ENCODE results near the gene CAMK4.

Gene CAMK4

GRCh38 chr5:111507276-111507675, 283.1 kb downstream of the CAMK4 start:
- DNase-seq, result no peak

- DNase-seq, result no peak
These were observed 284.9 kb downstream of the CAMK4 start for GRCh38 chr5:111509119-111509518.

- DNase-seq, result no peak
These were observed 287.1 kb downstream of the CAMK4 start for GRCh38 chr5:111511174-111511830.

GRCh38 chr5:111511831-111512374, 287.7 kb downstream of the CAMK4 start:
- DNase-seq, result no peak

GRCh38 chr5:111512375-111513130, 288.4 kb downstream of the CAMK4 start, which contains the start of gene STARD4:
Gene STARD4 (minus strand): TSS chr5:111512535. CDS start chr5:111507433, 5,102 bp downstream.
- DNase-seq, result peak; percentile 79 to 95

- DNase-seq, result no peak
These were observed 288.9 kb downstream of the CAMK4 start for GRCh38 chr5:111513131-111513520.

- no peak for DNase-seq
These were observed 289.9 kb downstream of the CAMK4 start for GRCh38 chr5:111514087-111514486.

- DNase-seq, result no peak
These were observed 293.8 kb downstream of the CAMK4 start for GRCh38 chr5:111517853-111518501.

GRCh38 chr5:111518777-111519176, 294.6 kb downstream of the CAMK4 start:
- DNase-seq, result no peak

GRCh38 chr5:111520908-111521307, 296.7 kb downstream of the CAMK4 start:
- no peak for DNase-seq

GRCh38 chr5:111528056-111528455, 303.9 kb downstream of the CAMK4 start:
- DNase-seq, result no peak

- DNase-seq, result no peak
These were observed 306.1 kb downstream of the CAMK4 start for GRCh38 chr5:111530298-111530740.

GRCh38 chr5:111532886-111533582, 308.9 kb downstream of the CAMK4 start:
- no peak for DNase-seq

GRCh38 chr5:111535879-111536549, 311.8 kb downstream of the CAMK4 start:
- no peak for DNase-seq

GRCh38 chr5:111537141-111538024, 313.2 kb downstream of the CAMK4 start:
- DNase-seq, result no peak
